Amygdala (tissue), 56 donors: Measurements from ENCODE around the gene HNRNPUL1.

Experiments used
- DNase-seq, 56 donors: peaks; one replicate each; lab custom pipeline; 2025; lab: John Stamatoyannopoulos, UW

HNRNPUL1 gene

GRCh38 chr19:41305927-41306793, 42.0 kb downstream of the HNRNPUL1 start:
- DNase-seq, result no peak

GRCh38 chr19:41307090-41307875, 43.1 kb downstream of the HNRNPUL1 start:
- no peak for DNase-seq

GRCh38 chr19:41307954-41308449, 43.8 kb downstream of the HNRNPUL1 start:
- DNase-seq, result no peak

GRCh38 chr19:41308450-41309179, 44.4 kb downstream of the HNRNPUL1 start:
- DNase-seq, result peak in 55 of 56 donors; percentile 35 to 96 (median 78)

- DNase-seq, result peak in 9 of 56 donors; percentile 17 to 58 (median 32)
Measured at GRCh38 chr19:41309180-41310032, 45.2 kb downstream of the HNRNPUL1 start.

- peak in 54 of 56 donors; percentile 36 to 96 (median 79) for DNase-seq
Measured at GRCh38 chr19:41310033-41310831, 46.1 kb downstream of the HNRNPUL1 start, which contains the start of gene CCDC97. TSS of gene CCDC97 (plus strand) at chr19:41310172. CDS start at chr19:41310311, 139 bp downstream.

GRCh38 chr19:41311072-41311471, 46.9 kb downstream of the HNRNPUL1 start:
- DNase-seq, result no peak

GRCh38 chr19:41311613-41312012, 47.4 kb downstream of the HNRNPUL1 start:
- DNase-seq, result no peak

GRCh38 chr19:41316306-41316920, 52.2 kb downstream of the HNRNPUL1 start:
- no peak for DNase-seq

- no peak for DNase-seq
Measured at GRCh38 chr19:41318696-41319499, 54.7 kb downstream of the HNRNPUL1 start.

- DNase-seq, result no peak
Measured at GRCh38 chr19:41319500-41320184, 55.5 kb downstream of the HNRNPUL1 start.

GRCh38 chr19:41320185-41320518, 56.0 kb downstream of the HNRNPUL1 start:
- no peak for DNase-seq

- DNase-seq, result no peak
Measured at GRCh38 chr19:41320568-41320967, 56.4 kb downstream of the HNRNPUL1 start.

- DNase-seq, result no peak
Measured at GRCh38 chr19:41321204-41321599, 57.0 kb downstream of the HNRNPUL1 start.

GRCh38 chr19:41321600-41322270, 57.6 kb downstream of the HNRNPUL1 start:
- peak in 3 of 56 donors; percentile 12 to 29 (median 18) for DNase-seq

GRCh38 chr19:41322451-41322850, 58.3 kb downstream of the HNRNPUL1 start:
- no peak for DNase-seq
